Thyroid gland (tissue), 4 donors: Measurements from ENCODE around the gene TSPAN9.

Experiments used
- CTCF ChIP-seq, 6 experiments: fragments of 200-600 bp in 3 of 6; fragments of 450-650 bp in 3 of 6; sonication (generic) in 3 of 6; IDR thresholded peaks; one replicate each; pipeline ENCODE4 v1.5.1; 2016 to 2019; ENCODE audit warnings: antibody characterized with exemption in 6 of 6, mild to moderate bottlenecking in 2 of 6, inconsistent platforms in 1 of 6, moderate library complexity in 1 of 6
- POLR2A ChIP-seq, 2 donors: fragments of 450-650 bp; IDR thresholded peaks; one replicate each; pipeline ENCODE4 v1.6.1; 2017; ENCODE audit warnings: antibody characterized with exemption in 2 of 2, mild to moderate bottlenecking in 2 of 2, moderate library complexity in 1 of 2

- TF ChIP-seq CTCF (IDR thresholded peaks at IDR 0.05) (no peak), POLR2A (IDR thresholded peaks at IDR 0.05) (no peak)
Observed at GRCh38 chr12:3294481-3294911, 217.3 kb downstream of the TSPAN9 start.
